Measurements from ENCODE around the gene ST7L.

The ST7L gene

DNA sequence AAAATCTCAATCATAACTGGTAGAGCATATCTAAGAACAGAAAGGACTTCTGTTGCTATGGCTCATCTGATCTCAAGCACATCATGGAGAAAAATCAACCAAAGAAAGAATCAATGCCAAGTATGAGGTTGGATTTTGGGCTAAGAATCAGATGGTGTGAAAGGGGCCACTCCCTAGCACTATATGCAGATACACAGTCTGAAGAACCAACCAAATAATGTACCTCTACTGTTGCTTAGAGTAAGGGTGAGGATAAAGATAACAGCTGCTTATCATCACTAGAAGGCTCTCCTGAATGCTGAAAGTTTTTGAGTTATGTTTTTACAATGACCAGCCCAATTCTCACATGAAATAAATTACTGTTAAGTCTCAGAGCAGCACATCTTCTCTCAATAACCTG is 35.6 kb downstream of the ST7L start:
- H3K4me3 ChIP-seq (ENCODE audit: low read depth, low read length), result no peak overlapping the region
- ChIA-PET POLR2A (no interaction called here), CTCF (interaction anchor here (1.3 kb wide), 1 partner anchor 81 kb away, joined by 3 read pairs; no protein-coding TSS in a partner anchor)
- no peak for DNase-seq (ENCODE audit: low read depth, low spot score)
- TF ChIP-seq, protein P1, sequence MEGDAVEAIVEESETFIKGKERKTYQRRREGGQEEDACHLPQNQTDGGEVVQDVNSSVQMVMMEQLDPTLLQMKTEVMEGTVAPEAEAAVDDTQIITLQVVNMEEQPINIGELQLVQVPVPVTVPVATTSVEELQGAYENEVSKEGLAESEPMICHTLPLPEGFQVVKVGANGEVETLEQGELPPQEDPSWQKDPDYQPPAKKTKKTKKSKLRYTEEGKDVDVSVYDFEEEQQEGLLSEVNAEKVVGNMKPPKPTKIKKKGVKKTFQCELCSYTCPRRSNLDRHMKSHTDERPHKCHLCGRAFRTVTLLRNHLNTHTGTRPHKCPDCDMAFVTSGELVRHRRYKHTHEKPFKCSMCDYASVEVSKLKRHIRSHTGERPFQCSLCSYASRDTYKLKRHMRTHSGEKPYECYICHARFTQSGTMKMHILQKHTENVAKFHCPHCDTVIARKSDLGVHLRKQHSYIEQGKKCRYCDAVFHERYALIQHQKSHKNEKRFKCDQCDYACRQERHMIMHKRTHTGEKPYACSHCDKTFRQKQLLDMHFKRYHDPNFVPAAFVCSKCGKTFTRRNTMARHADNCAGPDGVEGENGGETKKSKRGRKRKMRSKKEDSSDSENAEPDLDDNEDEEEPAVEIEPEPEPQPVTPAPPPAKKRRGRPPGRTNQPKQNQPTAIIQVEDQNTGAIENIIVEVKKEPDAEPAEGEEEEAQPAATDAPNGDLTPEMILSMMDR (IDR thresholded peaks at IDR 0.05; ENCODE audit: insufficient read depth, low read length, missing control alignments), result no peak

DNA sequence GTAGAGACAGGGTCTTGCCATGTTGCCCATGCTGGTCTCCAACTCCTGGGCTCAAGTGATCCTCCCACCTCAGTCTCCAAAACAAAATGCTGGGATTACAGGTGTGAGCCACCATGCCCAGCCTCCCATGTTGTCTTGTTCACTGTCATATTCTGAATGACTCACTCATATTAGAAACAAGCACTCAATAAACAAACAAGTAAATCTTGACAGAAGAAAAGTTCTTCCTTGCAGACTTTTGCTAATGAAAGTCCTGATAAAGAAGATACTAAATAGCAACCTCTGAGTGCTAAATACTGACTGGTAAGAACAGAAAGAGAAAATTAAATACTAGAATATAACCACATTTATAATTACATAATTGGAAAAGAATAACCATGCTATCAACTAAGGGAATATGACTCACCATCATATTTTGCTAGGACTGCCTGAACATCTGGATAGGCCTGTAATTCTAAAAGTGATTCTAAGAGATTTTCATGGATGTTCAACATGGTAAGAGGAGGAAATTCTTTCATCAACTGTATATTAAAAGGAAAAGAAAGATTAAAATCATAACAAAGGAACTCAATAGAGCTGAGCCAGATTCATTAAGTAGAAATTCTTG is 37.3 kb downstream of the ST7L start:
- ChIA-PET CTCF (interaction anchor here (2.8 kb wide), 1 partner anchor 80 kb away, joined by 14 read pairs; no protein-coding TSS in a partner anchor), POLR2A (no interaction called here)
- DNase-seq (ENCODE audit: low read depth, low spot score), result no peak
- H3K4me3 ChIP-seq (ENCODE audit: low read depth, low read length), result no peak overlapping the region
- TF ChIP-seq, protein P1 (IDR thresholded peaks at IDR 0.05; ENCODE audit: insufficient read depth, low read length, missing control alignments), result no peak

DNA sequence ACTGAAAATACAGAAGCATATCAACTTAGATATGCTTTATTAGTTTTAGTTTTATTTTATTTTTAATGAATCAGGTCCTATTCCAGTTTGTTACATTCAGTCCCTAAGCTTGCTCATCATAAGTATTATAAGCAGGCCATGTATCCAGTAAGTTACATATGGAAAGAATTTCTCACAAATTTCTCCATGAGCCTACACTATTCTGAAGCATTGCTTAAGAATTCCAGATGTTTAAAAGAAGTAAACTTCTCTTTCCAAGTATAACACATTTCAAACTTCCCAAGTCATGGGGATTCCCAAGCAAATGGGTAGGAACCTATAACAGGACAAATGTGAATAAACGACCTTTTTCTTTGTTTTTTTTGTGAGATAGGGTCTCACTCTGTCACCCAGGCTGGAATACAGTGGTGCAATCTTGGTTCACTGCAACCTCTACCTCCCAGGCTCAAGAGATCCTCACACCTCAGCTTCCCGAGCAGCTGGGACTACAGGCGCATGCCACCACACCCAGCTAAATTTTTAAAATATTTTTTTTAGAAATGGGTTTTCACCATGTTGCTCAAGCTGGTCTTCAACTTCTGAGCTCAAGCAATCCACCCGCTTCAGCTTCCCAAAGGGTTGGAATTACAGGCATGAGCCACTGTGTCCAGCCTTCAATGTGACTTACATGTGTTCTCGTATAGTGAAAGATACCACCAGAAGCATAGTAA is 39.0 kb downstream of the ST7L start:
- CTCF ChIA-PET, result interaction anchor here (0.6 to 2.8 kb wide), 2 partner anchors 78 to 94 kb away, joined by 3 to 14 read pairs; no protein-coding TSS in a partner anchor
- no peak overlapping the region for H3K4me3 ChIP-seq (ENCODE audit: low read depth, low read length)
- TF ChIP-seq, protein P1 (IDR thresholded peaks at IDR 0.05; ENCODE audit: insufficient read depth, low read length, missing control alignments), result no peak
- POLR2A ChIA-PET, result interaction anchor here (1.0 kb wide), 1 partner anchor 40 kb away, joined by 3 read pairs; no protein-coding TSS in a partner anchor
- DNase-seq (ENCODE audit: low read depth, low spot score), result peak; percentile 36

DNA sequence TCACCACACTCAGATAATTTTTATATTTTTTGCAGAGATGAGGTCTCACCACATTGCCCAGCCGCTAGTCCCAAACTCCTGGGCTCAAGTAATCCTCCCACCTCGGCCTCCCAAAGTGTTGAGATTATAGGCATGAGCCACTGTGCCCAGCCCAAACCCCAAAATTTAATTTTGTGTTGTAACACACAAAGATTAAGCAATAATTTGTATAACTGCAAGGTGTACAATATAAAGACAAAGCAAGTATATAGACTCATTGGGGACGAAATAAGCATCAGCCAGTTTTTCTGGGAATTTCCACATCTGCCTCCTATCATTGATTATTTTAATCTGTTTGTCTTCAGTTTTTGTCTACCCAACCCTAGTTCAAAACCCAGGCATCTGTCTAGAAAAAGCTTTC is 42.7 kb downstream of the ST7L start:
- TF ChIP-seq, protein P1 (IDR thresholded peaks at IDR 0.05; ENCODE audit: insufficient read depth, low read length, missing control alignments), result no peak
- H3K4me3 ChIP-seq (ENCODE audit: low read depth, low read length), result no peak overlapping the region
- CTCF ChIA-PET, result interaction anchor here (1.2 to 1.6 kb wide), 3 partner anchors 33 to 185 kb away, joined by 3 to 4 read pairs (median 4); no protein-coding TSS in a partner anchor
- POLR2A ChIA-PET, result no interaction called here
- DNase-seq (ENCODE audit: low read depth, low spot score), result no peak

DNA sequence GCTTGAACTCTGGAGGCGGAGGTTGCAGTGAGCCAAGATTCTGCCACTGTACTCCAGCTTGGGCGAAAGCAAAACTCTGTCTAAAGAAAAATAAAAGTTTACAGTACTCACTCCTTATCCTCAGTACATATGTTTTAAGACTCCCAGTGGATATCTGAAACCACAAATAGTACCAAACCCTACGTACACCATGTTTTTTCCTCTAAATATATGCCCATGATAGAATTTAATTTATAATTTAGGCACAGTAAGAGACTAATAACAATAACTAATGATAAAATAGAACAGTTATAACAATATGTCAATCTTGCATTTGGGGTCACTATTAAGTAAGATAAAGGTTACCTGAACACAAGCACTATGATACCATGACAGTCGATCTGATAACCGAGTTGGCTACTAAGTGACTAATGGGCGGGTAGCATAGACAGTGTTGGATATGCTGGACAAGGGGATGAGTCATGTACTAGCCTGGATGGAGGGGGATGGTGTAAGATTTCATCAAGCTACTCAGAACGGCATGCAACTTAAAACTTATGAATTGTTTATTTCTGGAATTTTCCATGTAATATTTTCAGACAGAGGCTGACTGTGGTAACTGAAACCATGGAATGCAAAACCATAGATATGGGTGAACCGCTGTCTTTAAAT is 43.7 kb downstream of the ST7L start:
- POLR2A ChIA-PET, result interaction anchor here (0.7 kb wide), 1 partner anchor 21 kb away, joined by 3 read pairs; no protein-coding TSS in a partner anchor
- no peak overlapping the region for H3K4me3 ChIP-seq (ENCODE audit: low read depth, low read length)
- CTCF ChIA-PET, result interaction anchor here (1.1 to 1.7 kb wide), 3 partner anchors 32 to 184 kb away, joined by 3 to 4 read pairs (median 3); no protein-coding TSS in a partner anchor
- TF ChIP-seq, protein P1 (IDR thresholded peaks at IDR 0.05; ENCODE audit: insufficient read depth, low read length, missing control alignments), result no peak
- peak; percentile 90 for DNase-seq (ENCODE audit: low read depth, low spot score)

DNA sequence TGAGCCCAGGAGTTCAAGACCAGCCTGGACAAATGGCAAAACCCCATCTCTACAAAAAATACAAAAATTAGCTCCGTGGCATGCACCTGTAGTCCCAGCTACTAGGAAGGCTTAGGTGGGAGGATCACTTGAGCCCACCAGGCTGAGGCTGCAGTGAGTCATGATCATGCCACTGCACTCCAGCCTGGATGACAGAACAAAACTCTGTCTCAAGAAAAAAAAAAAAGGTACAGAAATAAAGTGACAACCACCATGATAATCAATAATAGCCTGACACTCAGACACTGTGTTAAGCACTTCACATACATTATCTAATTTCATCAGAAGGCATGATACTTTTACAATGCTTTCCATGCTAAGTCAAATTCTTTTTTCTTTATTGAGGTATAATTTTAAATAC is 53.1 kb downstream of the ST7L start:
- CTCF ChIA-PET, result no interaction called here
- POLR2A ChIA-PET, result no interaction called here
- TF ChIP-seq, protein P1 (IDR thresholded peaks at IDR 0.05; ENCODE audit: insufficient read depth, low read length, missing control alignments), result no peak
- no peak overlapping the region for H3K4me3 ChIP-seq (ENCODE audit: low read depth, low read length)
- DNase-seq (ENCODE audit: low read depth, low spot score), result no peak
